GM19452 (cell line): ENCODE results near the gene WDR72.
"Not testable (repeated sequence)": the region's sequence is repeated elsewhere in the genome, so short reads cannot be mapped to it uniquely, and the experiment has no call there.

Experiments used
- ATAC-seq: cut with Tn5 transposase; IDR thresholded peaks from one replicate; pipeline ENCODE4 v1.9.1; 2021; ENCODE audit not compliant: unreplicated experiment

Gene WDR72

GRCh38 chr15:53759411-53759931, at the start of gene WDR72:
Gene WDR72 (minus strand): TSS chr15:53759663. CDS start chr15:53733149, 26,514 bp downstream.
- no peak for ATAC-seq

DNA sequence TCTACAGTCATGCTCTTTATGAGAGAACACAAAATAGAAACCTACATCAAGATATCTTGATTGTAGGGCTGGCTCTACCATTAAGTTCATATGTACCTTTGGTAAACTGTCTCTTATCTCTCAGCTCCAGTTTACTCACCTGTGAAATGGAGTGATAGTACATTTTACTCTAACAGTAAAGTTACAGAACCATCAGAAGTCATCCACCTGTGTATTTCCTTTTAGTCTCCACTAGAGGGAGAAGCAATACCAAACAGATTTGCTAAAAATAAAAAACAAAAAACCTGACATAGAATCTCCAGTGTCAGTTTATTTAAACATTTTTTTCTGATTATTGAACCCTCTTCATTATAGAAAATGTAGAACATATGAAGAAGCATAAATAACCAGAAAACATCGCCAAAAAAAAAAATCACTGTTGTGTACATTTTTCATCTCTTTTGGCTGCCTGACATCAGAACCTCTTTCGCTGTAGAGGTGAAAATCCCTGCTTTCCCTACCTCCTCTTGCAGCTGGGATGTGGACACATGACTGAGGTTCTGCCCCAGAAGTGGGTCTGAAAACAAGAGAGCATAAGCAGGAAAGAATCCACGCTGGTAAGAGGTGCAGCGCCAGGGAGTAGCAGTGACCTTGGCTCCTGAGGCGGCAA, 48.7 kb upstream of the WDR72 start:
- ATAC-seq: no peak

DNA sequence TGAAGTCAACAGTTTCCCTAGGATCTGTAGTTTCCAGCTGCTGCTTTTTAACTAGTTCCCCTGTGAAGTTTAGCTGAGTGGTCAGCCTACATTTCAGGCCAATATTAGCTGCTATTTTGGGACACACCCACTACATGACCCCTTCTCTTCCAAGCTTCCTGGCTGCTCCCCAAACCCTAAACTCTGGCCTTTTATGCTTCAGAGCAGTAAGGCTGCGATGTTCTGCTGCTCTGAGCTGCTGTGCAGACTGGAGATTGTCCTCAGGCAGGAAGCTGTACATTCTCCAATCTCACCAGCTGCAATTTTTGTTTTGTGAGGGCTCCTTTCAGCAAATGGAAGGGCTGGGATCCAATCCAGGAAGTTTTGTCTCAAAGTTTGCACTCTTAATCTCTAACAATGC, 48.0 kb upstream of the WDR72 start:
- no peak for ATAC-seq

- ATAC-seq: no peak
Observed at GRCh38 chr15:53802672-53803071, 43.2 kb upstream of the WDR72 start.

DNA sequence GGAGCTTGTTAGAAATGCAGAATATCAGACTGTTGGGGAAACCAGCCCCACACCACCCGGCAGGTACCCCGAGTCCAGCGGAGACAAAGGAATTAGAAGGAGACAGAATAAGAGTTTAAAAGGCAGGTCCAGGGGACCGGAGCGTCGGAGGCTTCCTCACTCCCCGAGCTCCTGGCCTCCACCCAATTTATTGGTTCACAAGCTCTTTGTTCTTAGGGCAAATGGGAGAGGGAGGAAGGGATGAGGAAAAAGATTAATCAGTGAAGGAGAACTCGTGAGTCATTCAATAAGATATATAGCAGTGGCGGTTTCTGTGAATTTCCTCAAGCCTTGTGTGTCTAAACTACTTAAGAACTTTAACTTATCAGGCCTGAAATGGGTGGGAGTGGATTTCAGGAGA, 32.1 kb upstream of the WDR72 start:
- no peak for ATAC-seq

GRCh38 chr15:53789654-53790375, 30.4 kb upstream of the WDR72 start:
- no peak for ATAC-seq

DNA sequence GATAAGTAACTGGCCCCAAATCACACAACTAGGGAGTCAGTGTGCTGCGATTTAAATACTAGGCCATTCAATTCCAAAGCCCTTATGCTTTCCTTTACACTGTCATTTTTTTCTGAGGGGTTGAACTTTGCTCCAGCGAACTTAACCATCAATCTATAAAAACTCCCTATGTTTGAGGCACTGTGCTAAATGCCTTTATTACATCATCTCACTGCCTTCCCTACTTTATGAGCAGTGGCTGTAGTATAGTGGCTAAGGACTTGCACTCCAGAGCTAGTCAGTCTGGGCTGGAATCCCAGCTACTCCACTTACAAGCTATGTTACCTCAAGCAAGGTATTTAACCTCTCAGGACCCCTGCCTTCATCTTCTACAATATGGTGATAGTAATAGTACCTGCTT, 26.9 kb upstream of the WDR72 start:
- ATAC-seq: no peak

DNA sequence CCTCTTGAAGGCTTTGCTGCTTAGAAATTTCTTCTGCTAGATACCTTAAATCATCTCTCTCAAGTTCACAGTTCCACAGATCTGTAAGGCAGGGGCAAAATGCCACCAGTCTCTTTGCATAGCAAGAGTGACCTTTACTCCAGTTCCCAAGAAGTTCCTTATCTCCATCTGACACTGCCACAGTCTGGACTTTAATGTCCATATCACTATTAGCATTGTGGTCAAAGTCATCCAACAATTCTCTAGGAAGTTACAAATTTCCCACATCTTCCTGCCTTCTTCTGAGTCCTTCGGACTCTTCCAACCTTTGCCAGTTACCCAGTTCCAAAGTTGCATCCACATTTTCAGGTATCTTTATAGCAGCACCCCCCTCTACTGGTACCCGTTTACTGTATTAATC, 25.8 kb upstream of the WDR72 start:
- ATAC-seq: not testable (repeated sequence)

GRCh38 chr15:53762916-53763315, 3.5 kb upstream of the WDR72 start:
- ATAC-seq: no peak

DNA sequence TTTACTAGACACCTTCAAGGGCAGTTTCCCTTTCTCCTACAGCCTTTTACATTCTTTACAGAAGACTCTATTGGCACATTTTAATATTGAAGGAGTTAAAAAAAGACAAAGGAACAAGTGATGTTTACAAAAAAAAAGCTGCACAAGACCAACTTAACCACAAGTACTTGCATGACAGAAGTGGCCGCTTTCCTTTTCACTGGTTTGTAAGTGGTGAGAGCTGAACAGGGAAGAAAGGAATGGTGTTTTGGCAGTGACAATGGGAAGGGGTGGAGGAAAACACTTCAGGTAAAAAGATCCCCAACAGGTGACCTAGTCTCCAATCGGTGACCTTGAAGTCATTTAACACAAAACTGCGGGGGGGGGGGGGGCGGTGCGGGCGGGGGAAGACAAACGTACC, 1.1 kb downstream of the WDR72 start:
- no peak for ATAC-seq

GRCh38 chr15:53757906-53758305, 1.6 kb downstream of the WDR72 start:
- ATAC-seq: no peak

DNA sequence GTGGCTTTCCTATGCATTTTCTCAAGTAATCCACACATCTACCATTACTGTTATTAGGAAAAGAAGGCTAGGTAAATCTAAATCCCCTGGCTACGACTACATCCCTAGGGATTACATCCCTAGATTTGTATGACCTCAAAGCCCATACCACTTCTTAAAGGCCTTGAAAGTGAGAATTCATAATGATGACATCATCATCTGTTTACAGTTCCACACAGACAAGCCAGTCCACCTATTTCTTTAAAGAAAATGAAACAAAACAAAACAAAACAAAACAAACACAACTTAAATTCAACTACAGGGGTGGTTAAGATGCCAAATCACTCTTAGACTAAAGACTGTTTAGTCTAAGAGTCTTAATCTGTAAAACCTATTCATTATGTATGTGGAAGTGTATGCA, 5.7 kb downstream of the WDR72 start:
- ATAC-seq: no peak

DNA sequence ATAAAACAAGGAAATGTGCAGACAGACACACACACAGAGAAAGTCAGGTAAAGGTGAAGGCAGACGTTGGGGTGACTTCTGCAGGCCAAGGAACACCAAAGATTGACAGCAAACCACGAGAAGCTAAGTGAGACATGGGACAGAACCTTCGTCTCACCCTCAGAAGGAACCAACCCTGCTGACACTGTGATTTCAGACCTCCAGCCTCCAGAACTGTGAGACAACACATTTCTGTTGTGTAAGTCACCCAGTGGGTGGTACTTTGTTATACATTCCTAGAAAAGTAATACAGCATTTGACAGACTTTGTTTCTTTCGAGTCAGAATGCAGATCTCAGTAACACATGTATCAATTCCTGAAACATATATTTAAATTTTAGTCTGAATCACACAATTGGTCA, 7.1 kb downstream of the WDR72 start:
- ATAC-seq: no peak

DNA sequence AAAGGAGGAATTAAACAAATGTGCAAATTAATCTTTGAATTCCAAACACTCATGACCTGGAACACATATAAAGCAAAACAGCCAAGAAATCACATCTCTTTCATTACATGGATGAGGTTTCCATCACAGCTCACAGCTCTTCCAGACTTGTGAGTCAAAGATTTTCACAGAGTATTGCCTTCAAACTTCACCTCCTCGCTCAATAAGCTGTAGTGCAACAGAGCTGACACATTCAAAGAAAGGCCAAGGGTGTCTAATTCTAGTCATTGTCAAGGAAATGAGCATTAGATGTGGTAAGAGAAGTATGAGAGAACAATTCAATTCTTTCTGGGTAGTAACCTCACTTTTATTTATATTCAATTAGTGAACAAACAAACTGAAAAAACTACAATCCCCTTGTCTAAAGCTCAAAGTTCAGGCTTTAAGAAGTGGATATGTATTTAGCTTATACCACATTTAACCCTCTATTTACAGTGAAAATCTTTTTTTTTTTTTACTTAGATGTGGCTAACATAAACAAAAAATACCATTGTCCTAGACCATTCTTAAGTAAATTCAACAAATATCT, 11.9 kb downstream of the WDR72 start:
- ATAC-seq: no peak

GRCh38 chr15:53746101-53746500, 13.4 kb downstream of the WDR72 start:
- ATAC-seq: no peak

GRCh38 chr15:53739651-53740050, 19.8 kb downstream of the WDR72 start:
- ATAC-seq: no peak

DNA sequence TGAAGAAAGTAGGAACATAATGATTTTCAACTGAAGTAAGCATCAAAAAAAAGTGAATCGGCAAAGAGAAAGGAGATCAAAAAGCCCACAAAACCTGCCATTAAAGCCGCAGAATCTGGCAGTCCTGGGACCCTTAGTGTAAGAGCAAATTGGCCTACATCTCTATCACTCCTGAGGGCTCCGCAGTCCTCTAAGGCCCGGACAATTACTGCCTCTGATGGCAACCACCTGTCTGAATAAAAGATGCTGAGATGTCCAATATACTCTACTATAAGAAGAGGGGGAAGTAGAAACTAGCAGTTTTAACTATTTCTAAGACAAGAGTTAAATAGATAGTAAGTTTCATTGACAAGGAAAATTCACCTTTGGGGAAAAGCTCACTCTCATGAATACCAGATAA, 20.3 kb downstream of the WDR72 start:
- ATAC-seq: no peak

GRCh38 chr15:53721334-53722087, 38.0 kb downstream of the WDR72 start:
- ATAC-seq: no peak

DNA sequence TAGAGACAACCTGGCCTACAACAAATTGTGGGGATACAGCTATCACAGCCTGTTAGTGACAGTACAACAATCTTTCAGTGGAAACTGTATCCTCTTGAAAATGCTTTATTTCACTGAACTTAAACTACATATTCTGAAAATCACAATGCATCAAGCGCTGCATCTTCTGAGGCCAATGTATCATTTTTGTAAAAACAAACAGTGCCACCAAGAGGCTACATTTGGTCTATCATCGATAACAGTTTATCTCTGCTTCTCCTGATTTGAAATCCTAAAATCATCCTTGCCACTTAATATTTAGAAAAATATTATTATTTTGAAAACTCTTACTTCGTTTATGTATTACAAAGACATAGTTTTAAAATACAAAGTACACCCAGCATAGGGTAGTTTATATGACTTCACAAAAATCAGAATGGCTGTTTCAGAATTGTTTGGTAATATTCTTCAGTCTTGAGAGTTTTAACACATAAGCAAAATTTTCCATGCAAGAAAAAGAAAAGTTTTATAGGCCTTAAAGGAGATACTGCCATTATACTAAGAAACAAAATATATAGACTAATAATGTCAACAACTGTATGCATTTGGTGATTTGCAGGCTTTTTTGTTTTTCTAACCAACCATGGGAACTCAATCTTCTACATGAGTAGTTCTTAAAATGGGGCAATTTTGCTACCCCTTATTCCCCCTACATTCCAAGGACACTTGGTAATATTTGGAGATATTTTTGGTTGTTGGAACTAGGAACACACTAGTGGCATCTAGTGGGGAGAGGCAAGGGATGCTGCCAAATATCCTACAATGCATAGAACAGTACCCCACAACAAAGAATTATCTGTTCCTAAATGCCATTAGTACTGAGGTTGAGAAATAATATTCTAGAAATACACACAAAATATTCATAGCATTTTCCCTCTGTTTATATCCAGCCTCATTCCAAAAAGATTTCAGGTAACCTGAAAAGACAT, 42.3 kb downstream of the WDR72 start:
- ATAC-seq: no peak

- no peak for ATAC-seq
Observed at GRCh38 chr15:53713218-53713617, 46.2 kb downstream of the WDR72 start.
